RWPE2 (cell line): ENCODE data around the gene STIM1.
"Not testable (repeated sequence)": the region's sequence is repeated elsewhere in the genome, so short reads cannot be mapped to it uniquely, and the experiment has no call there.

Experiments
- ATAC-seq: fragments of 200-7000 bp; cut with Tn5 transposase; 3 replicates; pipeline ENCODE4 v1.9.1; 2021; ENCODE audit warnings: low read depth
- DNase-seq: peaks from one replicate; pipeline ENCODE4 v3.0.0-alpha.2; 2020; ENCODE audit warnings: low spot score
- H3K27ac ChIP-seq: fragments of 450-650 bp; 2 replicates; pipeline ENCODE4 v1.5.1; 2017; ENCODE audit warnings: mild to moderate bottlenecking; ENCODE audit not compliant: poor library complexity, severe bottlenecking
- H3K27me3 ChIP-seq: fragments of 250-450 bp; sonication (Bioruptor Pico); 2 replicates; pipeline ENCODE4 v1.5.1; 2021; ENCODE audit warnings: mild to moderate bottlenecking, moderate library complexity; ENCODE audit not compliant: insufficient read depth, poor library complexity, severe bottlenecking
- H3K36me3 ChIP-seq: fragments of 250-450 bp; sonication (Bioruptor Pico); 2 replicates; pipeline ENCODE4 v1.5.1; 2020; ENCODE audit warnings: low read depth, mild to moderate bottlenecking, moderate library complexity
- H3K4me1 ChIP-seq: fragments of 250-450 bp; sonication (Bioruptor Pico); 2 replicates; pipeline ENCODE4 v1.5.1; 2021; ENCODE audit warnings: mild to moderate bottlenecking, moderate library complexity; ENCODE audit not compliant: insufficient read depth, poor library complexity, severe bottlenecking
- H3K4me3 ChIP-seq: fragments of 250-450 bp; sonication (Bioruptor Pico); 2 replicates; pipeline ENCODE4 v1.5.1; 2021; ENCODE audit warnings: mild to moderate bottlenecking, moderate library complexity; ENCODE audit not compliant: severe bottlenecking
- H3K9me3 ChIP-seq: fragments of 250-450 bp; sonication (Bioruptor Pico); 2 replicates; pipeline ENCODE4 v1.5.1; 2021; ENCODE audit warnings: mild to moderate bottlenecking, moderate library complexity; ENCODE audit not compliant: severe bottlenecking
- CTCF ChIP-seq: fragments of 450-650 bp; IDR thresholded peaks from one replicate; pipeline ENCODE4 v1.5.1; 2017; ENCODE audit warnings: mild to moderate bottlenecking, moderate library complexity; ENCODE audit not compliant: poor library complexity, severe bottlenecking

Gene STIM1

GRCh38 chr11:3810446-3810845 lies 45.0 kb upstream of the STIM1 start:
- TF ChIP-seq CTCF = no peak

GRCh38 chr11:3810951-3811350 lies 44.5 kb upstream of the STIM1 start:
- no peaks in the 10 kb centered on the region for H3K36me3 ChIP-seq
- TF ChIP-seq CTCF = no peak
- no peak overlapping the region for H3K4me3 ChIP-seq
- H3K27ac ChIP-seq = no peak overlapping the region
- peaks cover 2% of the 10 kb centered on the region for H3K4me1 ChIP-seq
- ATAC-seq (no peak), DNase-seq (no peak)
- no peaks in the 10 kb centered on the region for H3K27me3 ChIP-seq
- H3K9me3 ChIP-seq = no peaks in the 10 kb centered on the region

More at GRCh38 chr11:3810446-3810845, 45.0 kb upstream of the STIM1 start:
- no peak overlapping the region for H3K27ac ChIP-seq
- H3K4me3 ChIP-seq = no peak overlapping the region
- H3K36me3 ChIP-seq = no peaks in the 10 kb centered on the region
- no peaks in the 10 kb centered on the region for H3K9me3 ChIP-seq
- H3K4me1 ChIP-seq = peaks cover 2% of the 10 kb centered on the region
- ATAC-seq = no peak
- H3K27me3 ChIP-seq = no peaks in the 10 kb centered on the region
- no peak for DNase-seq

GRCh38 chr11:3814832-3815231 lies 40.6 kb upstream of the STIM1 start:
- ATAC-seq, H3K27me3 ChIP-seq, H3K9me3 ChIP-seq: not testable (repeated sequence)

GRCh38 chr11:3815845-3816244 lies 39.6 kb upstream of the STIM1 start:
- Histone ChIP-seq H3K27me3 (no peaks in the 10 kb centered on the region), H3K4me3 (no peak overlapping the region), H3K9me3 (no peaks in the 10 kb centered on the region), H3K27ac (no peak overlapping the region), H3K36me3 (no peaks in the 10 kb centered on the region), H3K4me1 (no peaks in the 10 kb centered on the region)
- ATAC-seq (no peak), DNase-seq (no peak)
- TF ChIP-seq CTCF = no peak

More at GRCh38 chr11:3814832-3815231, 40.6 kb upstream of the STIM1 start:
- not testable (repeated sequence) for H3K36me3 ChIP-seq, H3K27ac ChIP-seq, H3K4me3 ChIP-seq, DNase-seq, H3K4me1 ChIP-seq

DNA sequence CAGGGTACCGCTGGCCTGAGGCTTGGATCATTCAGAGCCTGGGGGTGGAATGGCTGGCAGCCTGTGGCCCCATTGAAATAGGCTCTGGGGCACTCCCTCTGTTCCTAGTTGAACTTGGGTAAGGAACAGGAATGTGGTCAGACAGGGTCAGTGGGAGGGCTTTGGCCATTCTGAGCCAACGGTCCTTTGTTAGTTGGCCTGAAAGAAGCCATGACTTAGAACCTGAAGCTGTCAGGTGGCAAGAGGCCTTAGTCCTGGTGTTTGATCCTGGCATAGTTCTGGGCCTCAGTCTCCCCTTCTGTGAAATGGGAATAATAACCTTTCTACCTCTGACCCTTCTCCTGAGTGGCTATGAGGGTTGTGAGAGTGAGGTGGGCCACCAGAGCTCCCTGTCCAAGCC lies 38.8 kb upstream of the STIM1 start:
- Histone ChIP-seq H3K27me3 (no peaks in the 10 kb centered on the region), H3K4me1 (no peaks in the 10 kb centered on the region), H3K9me3 (no peaks in the 10 kb centered on the region), H3K36me3 (no peaks in the 10 kb centered on the region), H3K4me3 (no peak overlapping the region), H3K27ac (no peak overlapping the region)
- no peak for DNase-seq
- no peak for ATAC-seq
- TF ChIP-seq CTCF = no peak
